Measurements from ENCODE around the gene RPL38. TPM values are rescaled to one million over a fixed set of nuclear protein-coding genes. Genes with fewer than 3 reads are reported as not detected.

The RPL38 gene
- total and polyA plus RNA-seq, 3 donors from 2014 or later = 345 to 1,788 (median 563) TPM

DNA sequence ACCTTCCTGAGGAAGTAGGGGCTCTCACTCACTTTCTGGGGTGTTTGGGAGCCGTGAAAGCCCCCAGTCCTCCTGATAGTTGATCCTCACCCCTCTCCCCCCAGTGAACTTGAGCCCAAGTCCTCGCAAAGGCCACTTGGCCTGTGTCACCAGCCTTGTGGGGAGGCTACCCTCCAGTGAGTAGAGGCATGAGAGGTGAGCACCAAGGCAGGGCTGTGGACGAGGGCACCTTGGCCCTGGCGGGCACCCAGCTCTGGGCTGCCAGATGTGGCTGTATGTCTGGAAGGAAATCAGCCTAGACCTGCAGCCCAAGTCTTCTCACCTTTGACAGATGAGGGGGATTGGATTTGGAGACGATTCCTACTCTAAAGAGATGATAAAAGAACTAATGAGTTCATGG, 13.0 kb downstream of the RPL38 start:
- Histone ChIP-seq H3K27me3 (no peaks in the 10 kb centered on the region), H3K4me3 (no peak overlapping the region), H3K9me3 (no peaks in the 10 kb centered on the region), H3K36me3 (ENCODE audit: low read depth, missing control alignments) (no peaks in the 10 kb centered on the region), H3K27ac (no peak overlapping the region), H3K4me1 (peaks cover 30% of the 10 kb centered on the region)
- DNase-seq = no peak
- intact Hi-C loops (cut with DNase I; ENCODE audit: low total_unique reads) = no loop called here
- TF ChIP-seq, protein P1, sequence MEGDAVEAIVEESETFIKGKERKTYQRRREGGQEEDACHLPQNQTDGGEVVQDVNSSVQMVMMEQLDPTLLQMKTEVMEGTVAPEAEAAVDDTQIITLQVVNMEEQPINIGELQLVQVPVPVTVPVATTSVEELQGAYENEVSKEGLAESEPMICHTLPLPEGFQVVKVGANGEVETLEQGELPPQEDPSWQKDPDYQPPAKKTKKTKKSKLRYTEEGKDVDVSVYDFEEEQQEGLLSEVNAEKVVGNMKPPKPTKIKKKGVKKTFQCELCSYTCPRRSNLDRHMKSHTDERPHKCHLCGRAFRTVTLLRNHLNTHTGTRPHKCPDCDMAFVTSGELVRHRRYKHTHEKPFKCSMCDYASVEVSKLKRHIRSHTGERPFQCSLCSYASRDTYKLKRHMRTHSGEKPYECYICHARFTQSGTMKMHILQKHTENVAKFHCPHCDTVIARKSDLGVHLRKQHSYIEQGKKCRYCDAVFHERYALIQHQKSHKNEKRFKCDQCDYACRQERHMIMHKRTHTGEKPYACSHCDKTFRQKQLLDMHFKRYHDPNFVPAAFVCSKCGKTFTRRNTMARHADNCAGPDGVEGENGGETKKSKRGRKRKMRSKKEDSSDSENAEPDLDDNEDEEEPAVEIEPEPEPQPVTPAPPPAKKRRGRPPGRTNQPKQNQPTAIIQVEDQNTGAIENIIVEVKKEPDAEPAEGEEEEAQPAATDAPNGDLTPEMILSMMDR (IDR thresholded peaks at IDR 0.05) = no peak
- no peak for TF ChIP-seq POLR2A (IDR thresholded peaks at IDR 0.05)
- WGBS, 2 donors = 82 to 91% methylated on average over 4 to 5 of the region's 5 CpGs

DNA sequence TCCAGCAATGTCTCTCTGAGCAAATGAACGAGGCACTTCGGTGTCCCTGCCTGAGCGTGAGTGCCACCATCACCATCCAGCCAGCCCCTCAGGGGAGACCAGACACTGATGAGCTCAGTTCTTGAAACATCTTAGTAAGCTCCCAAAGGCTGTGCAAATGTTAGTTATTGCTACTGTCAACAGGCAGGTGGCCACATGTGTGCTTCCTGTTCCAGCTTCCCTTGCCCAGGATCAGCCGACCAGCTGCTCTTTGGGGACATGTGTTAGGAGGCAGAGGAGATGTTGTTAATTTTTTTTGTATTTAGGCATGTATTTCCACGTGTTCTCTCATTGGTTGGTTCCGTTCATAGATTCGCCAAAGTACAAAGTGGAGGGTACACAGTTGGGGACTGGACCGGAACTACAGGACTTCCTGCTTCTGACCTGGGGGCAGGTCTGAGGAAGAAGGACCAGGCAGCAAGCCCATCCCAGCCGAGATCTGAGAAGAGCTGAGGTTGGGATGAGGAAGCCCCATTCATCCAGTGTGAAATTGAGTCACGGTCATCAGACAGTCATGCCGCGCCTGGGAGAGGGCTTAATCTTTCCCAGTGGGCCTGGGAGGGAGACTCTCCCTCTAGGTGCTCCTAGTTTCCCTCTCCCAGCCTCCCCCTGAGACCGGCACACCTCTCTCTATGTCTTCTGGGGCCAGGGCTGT, 13.7 kb downstream of the RPL38 start:
- intact Hi-C loops (cut with DNase I; ENCODE audit: low total_unique reads) = no loop called here
- TF ChIP-seq, protein P1 (IDR thresholded peaks at IDR 0.05) = no peak
- no peak for TF ChIP-seq POLR2A (IDR thresholded peaks at IDR 0.05)
- no peaks in the 10 kb centered on the region for H3K27me3 ChIP-seq
- DNase-seq = no peak
- H3K9me3 ChIP-seq = no peaks in the 10 kb centered on the region
- H3K4me3 ChIP-seq = no peak overlapping the region
- 80 to 85% methylated on average over 10 to 13 of the region's 13 CpGs for WGBS, 2 donors
- H3K4me1 ChIP-seq = peaks cover 24% of the 10 kb centered on the region
- no peak overlapping the region for H3K27ac ChIP-seq
- no peaks in the 10 kb centered on the region for H3K36me3 ChIP-seq (ENCODE audit: low read depth, missing control alignments)

DNA sequence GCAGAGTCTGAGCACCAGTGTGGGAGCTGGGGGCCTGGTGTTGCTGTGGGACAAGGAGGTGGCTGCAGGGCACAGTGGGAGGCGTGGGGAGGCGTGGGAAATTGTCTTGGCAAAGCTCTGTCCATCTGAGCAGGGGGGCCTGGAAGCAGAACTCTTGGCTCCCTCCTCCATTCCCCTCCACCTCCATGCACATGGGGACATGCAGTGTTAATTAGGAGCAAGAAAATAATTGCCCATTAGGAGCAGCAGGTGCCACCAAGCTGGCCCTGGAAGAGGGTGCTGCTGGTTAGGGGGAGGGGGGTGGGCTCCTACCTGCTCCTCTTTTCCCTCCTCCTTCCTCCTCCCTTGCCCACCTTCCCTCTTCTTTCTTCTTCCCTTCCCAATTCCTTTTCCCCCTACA, 14.4 kb downstream of the RPL38 start:
- WGBS, 2 donors = 68 to 92% methylated on average over 2 of the region's 2 CpGs
- Histone ChIP-seq H3K4me1 (peaks cover 19% of the 10 kb centered on the region), H3K27ac (no peak overlapping the region), H3K36me3 (ENCODE audit: low read depth, missing control alignments) (no peaks in the 10 kb centered on the region), H3K27me3 (no peaks in the 10 kb centered on the region), H3K9me3 (no peaks in the 10 kb centered on the region), H3K4me3 (no peak overlapping the region)
- intact Hi-C loops (cut with DNase I; ENCODE audit: low total_unique reads) = no loop called here
- no peak for DNase-seq
- TF ChIP-seq, protein P1 (IDR thresholded peaks at IDR 0.05) = no peak
- no peak for TF ChIP-seq POLR2A (IDR thresholded peaks at IDR 0.05)

DNA sequence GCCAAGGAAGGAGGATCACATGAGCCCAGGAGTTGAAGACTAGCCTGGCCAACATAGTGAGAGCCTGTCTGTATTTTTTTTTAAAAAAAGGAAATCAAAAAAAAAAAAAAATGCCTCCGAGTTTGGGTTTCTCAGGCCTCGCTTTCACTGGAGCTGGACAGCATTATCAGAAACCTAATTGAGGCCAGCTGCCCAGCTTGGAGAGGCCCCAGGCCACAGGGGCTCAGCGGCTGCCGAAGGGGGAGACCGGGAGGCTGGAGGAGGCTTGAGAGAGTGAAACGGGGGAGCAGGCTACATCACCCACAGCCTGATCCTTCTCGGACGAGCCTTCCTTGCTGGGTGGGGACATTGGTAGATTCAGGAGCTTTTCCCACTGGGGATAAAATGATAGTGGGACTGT, 15.0 kb downstream of the RPL38 start:
- Histone ChIP-seq H3K27me3 (no peaks in the 10 kb centered on the region), H3K36me3 (ENCODE audit: low read depth, missing control alignments) (no peaks in the 10 kb centered on the region), H3K4me1 (peaks cover 19% of the 10 kb centered on the region), H3K4me3 (no peak overlapping the region), H3K27ac (no peak overlapping the region), H3K9me3 (no peaks in the 10 kb centered on the region)
- DNase-seq = no peak
- intact Hi-C loops (cut with DNase I; ENCODE audit: low total_unique reads) = no loop called here
- 58 to 71% methylated on average over 8 of the region's 8 CpGs for whole genome bisulfite sequencing, 2 donors
- TF ChIP-seq, protein P1 (IDR thresholded peaks at IDR 0.05) = no peak
- no peak for TF ChIP-seq POLR2A (IDR thresholded peaks at IDR 0.05)

DNA sequence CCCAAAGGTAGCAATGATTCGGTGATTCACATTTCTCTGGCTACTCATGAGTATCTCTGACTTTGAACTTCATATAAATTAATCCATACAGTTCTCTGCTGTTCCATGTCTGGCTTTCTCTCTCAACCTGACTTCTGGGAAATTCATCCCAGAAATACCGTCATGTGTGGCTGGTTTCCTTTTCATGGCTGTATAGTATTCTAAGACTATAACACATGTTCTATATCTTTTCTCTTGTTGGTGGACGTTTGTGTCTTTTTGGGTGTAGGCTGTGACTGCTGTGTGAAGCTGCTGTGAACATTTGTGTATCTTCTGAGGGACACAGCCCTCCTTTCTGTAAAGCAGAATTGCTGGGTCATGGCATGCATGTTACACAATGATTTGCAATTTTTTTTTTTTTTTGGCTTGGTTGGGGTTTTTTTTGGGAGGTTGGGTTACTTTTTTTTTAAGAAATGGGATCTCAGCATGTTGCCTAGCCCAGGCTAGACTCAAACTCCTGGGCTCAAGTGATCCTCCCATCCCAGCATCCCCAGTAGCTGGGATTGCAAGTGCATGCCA, 16.2 kb downstream of the RPL38 start:
- no peaks in the 10 kb centered on the region for H3K27me3 ChIP-seq
- no peaks in the 10 kb centered on the region for H3K36me3 ChIP-seq (ENCODE audit: low read depth, missing control alignments)
- H3K4me3 ChIP-seq = no peak overlapping the region
- WGBS, 2 donors = 87 to 89% methylated on average over 3 of the region's 3 CpGs
- no peak for DNase-seq
- intact Hi-C loops (cut with DNase I; ENCODE audit: low total_unique reads) = no loop called here
- peaks cover 8% of the 10 kb centered on the region for H3K4me1 ChIP-seq
- H3K27ac ChIP-seq = no peak overlapping the region
- TF ChIP-seq POLR2A (IDR thresholded peaks at IDR 0.05) = no peak
- TF ChIP-seq, protein P1 (IDR thresholded peaks at IDR 0.05) = no peak
- H3K9me3 ChIP-seq = no peaks in the 10 kb centered on the region

All from testis (tissue), 3 donors.